Measurements from ENCODE around the gene TSPEAR. TPM values are rescaled to one million over a fixed set of nuclear protein-coding genes. Genes with fewer than 3 reads are reported as not detected.

Gene TSPEAR
- total and polyA plus RNA-seq, 9 of the 15 experiments (the other 6 are each of a cell fraction or from before 2014, with no cell fraction given), result not detected

DNA sequence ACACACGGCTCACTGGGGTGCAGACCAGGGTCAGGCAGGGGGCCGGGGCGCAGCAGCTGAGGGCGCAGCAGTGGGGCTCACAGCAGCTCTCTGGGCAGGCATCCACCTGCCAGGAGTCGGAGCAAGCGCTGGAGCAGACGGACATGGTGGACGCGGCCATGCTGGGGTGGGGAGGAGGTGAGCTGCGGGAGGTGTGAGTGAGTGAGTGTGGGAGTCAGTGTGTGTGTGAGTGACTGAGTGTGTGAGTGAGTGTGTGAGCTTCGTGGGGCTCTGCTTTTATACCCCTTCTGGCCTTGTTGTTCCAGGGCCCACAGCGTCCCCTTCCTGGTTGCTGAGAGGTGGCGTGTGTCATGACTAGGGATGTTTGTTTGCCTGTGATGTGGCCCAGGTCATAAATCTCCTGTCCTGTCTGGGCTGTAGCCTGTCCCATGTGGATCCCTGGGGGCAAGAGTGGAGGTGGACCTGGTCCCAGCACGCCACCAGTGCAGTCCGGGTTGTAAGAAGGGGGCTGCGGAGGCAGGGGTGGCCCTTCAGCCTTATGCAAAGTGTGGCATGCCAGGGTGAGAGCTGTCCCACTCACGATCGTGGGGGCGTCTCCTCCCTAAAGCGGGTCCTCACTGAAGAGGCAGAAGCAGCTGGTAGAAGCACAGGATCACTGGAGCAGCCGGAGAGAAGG, 171.2 kb downstream of the TSPEAR start, which contains the start of gene KRTAP10-1:
KRTAP10-1 (minus strand) TSS at position 205 of the 676 bp plus-strand sequence; CDS start at position 160, 45 bp downstream.
- Histone ChIP-seq H3K4me1 (replicated peaks in 1 of 2; ENCODE audit: control insufficient read depth in 2 of 2, insufficient read depth in 2 of 2, low read length in 2 of 2) (peaks cover 0 to 5% of the 10 kb centered on the region in 2 experiments; a peak in 2 of 5 replicates), H3K27me3 (ENCODE audit: control insufficient read depth in 2 of 2, insufficient read depth in 2 of 2, low read length in 2 of 2) (peaks cover 5 to 31% of the 10 kb centered on the region in 2 experiments; a peak in 4 of 5 replicates), H3K4me2 (ENCODE audit: insufficient read depth, low read length) (no peak within 1 kb of the TSS), H3K9me1 (ENCODE audit: control insufficient read depth, insufficient read depth, low read length) (no peaks in the 10 kb centered on the region), H3K36me3 (ENCODE audit: control insufficient read depth, insufficient read depth, low read length) (no peaks in the 10 kb centered on the region), H3K4me3 (no peak within 1 kb of the TSS), H3K79me2 (ENCODE audit: control insufficient read depth, insufficient read depth, low read length) (no peaks in the 10 kb centered on the region), H2AFZ (ENCODE audit: low read depth, low read length) (no peak within 1 kb of the TSS), H4K20me1 (replicated peaks; ENCODE audit: control insufficient read depth, insufficient read depth, low read length) (no peaks in the 10 kb centered on the region), H3K9me3 (replicated peaks; ENCODE audit: control insufficient read depth, insufficient read depth, low read depth, low read length) (no peaks in the 10 kb centered on the region), H3K9ac (ENCODE audit: insufficient read depth in 1 of 2, low read depth in 2 of 2, low read length in 2 of 2) (no peak within 1 kb of the TSS), H3K27ac (ENCODE audit: extremely low read depth, low read depth, low read length) (no peak within 1 kb of the TSS)
- in situ Hi-C loops (cut with MboI) (no loop called here), intact Hi-C loops (cut with micrococcal nuclease) (no loop called here)
- ChIA-PET POLR2A (interaction anchor here (0.6 to 0.9 kb wide), 3 partner anchors 9 to 35 kb away, joined by 3 to 4 read pairs (median 3); no protein-coding TSS in a partner anchor), CTCF (ENCODE audit: low intra/inter-chr PET ratio) (no interaction called here)
- no TSS peak for BruUV-seq (replicated peaks)
- FAIRE-seq, result no peak
- TF ChIP-seq, protein P1, sequence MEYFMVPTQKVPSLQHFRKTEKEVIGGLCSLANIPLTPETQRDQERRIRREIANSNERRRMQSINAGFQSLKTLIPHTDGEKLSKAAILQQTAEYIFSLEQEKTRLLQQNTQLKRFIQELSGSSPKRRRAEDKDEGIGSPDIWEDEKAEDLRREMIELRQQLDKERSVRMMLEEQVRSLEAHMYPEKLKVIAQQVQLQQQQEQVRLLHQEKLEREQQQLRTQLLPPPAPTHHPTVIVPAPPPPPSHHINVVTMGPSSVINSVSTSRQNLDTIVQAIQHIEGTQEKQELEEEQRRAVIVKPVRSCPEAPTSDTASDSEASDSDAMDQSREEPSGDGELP (CRISPR knock-in tag; IDR thresholded peaks at IDR 0.05; ENCODE audit: borderline replicate concordance), result no peak
- TF ChIP-seq HLTF (IDR thresholded peaks at IDR 0.05) (no peak), MEIS2 (IDR thresholded peaks at IDR 0.05; ENCODE audit: partially characterized antibody) (peak; percentile 74), PBX2 (CRISPR knock-in tag; IDR thresholded peaks at IDR 0.05; ENCODE audit: low read depth) (no peak), PBX2 (tag; conservative IDR thresholded peaks at IDR 0.05; ENCODE audit: low read depth) (peak; percentile 72), RBBP5 (IDR thresholded peaks at IDR 0.05; ENCODE audit: borderline replicate concordance, insufficient read depth, low read length, poor library complexity, severe bottlenecking) (no peak), HOXB6 (CRISPR knock-in tag; IDR thresholded peaks at IDR 0.05; ENCODE audit: borderline replicate concordance) (no peak), ZNF146 (CRISPR knock-in tag; IDR thresholded peaks at IDR 0.05; ENCODE audit: unreplicated experiment) (no peak), ZNF277 (CRISPR knock-in tag; IDR thresholded peaks at IDR 0.05; ENCODE audit: borderline replicate concordance) (no peak), CBFB (CRISPR knock-in tag; IDR thresholded peaks at IDR 0.05) (no peak), PKNOX1 (IDR thresholded peaks at IDR 0.05) (peak; percentile 62), ZNF57 (CRISPR knock-in tag; IDR thresholded peaks at IDR 0.05) (no peak)
- TF ChIP-seq, protein P2, sequence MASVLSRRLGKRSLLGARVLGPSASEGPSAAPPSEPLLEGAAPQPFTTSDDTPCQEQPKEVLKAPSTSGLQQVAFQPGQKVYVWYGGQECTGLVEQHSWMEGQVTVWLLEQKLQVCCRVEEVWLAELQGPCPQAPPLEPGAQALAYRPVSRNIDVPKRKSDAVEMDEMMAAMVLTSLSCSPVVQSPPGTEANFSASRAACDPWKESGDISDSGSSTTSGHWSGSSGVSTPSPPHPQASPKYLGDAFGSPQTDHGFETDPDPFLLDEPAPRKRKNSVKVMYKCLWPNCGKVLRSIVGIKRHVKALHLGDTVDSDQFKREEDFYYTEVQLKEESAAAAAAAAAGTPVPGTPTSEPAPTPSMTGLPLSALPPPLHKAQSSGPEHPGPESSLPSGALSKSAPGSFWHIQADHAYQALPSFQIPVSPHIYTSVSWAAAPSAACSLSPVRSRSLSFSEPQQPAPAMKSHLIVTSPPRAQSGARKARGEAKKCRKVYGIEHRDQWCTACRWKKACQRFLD (CRISPR knock-in tag; IDR thresholded peaks at IDR 0.05), result no peak
- ATAC-seq, result no peak
- under 1% methylated on average over 21 of the region's 21 CpGs for WGBS (ENCODE audit: insufficient coverage, low coverage, missing lambda C conversion rate)
- no peak for DNase-seq (ENCODE audit: extremely low read depth in 1 of 4, low spot score in 3 of 4)
